Smooth muscle cell (in vitro differentiated cells): ENCODE data around the gene MINAR2. TPM values are rescaled to one million over a fixed set of nuclear protein-coding genes. Genes with fewer than 3 reads are reported as not detected.

Source experiments
- DNase-seq: peaks from one replicate; lab custom pipeline; 2025; ENCODE audit not compliant: unreplicated experiment; lab: John Stamatoyannopoulos, UW
- H2AFZ ChIP-seq: fragments of 200-600 bp; sonication (generic); 2 replicates; pipeline ENCODE4 v1.6.0; 2016; ENCODE audit warnings: antibody characterized with exemption, low read depth, mild to moderate bottlenecking
- H3F3A ChIP-seq: fragments of 200-600 bp; sonication (generic); 2 replicates; pipeline ENCODE4 v1.6.0; 2017; ENCODE audit warnings: antibody characterized with exemption, low read depth
- H3K27ac ChIP-seq: fragments of 200-600 bp; sonication (generic); 2 replicates; pipeline ENCODE4 v1.5.1; 2016; ENCODE audit warnings: low read depth, mild to moderate bottlenecking
- H3K27me3 ChIP-seq: fragments of 200-600 bp; sonication (generic); 2 replicates; pipeline ENCODE4 v1.6.1; 2016; ENCODE audit warnings: low read depth, mild to moderate bottlenecking
- H3K36me3 ChIP-seq: fragments of 200-600 bp; sonication (generic); 2 replicates; pipeline ENCODE4 v1.5.1; 2016; ENCODE audit warnings: low read depth
- H3K4me1 ChIP-seq: fragments of 200-600 bp; sonication (generic); 2 replicates; pipeline ENCODE4 v1.5.1; 2016; ENCODE audit warnings: low read depth
- H3K4me2 ChIP-seq: fragments of 200-600 bp; sonication (generic); 2 replicates; pipeline ENCODE4 v1.6.0; 2016; ENCODE audit warnings: mild to moderate bottlenecking
- H3K4me3 ChIP-seq: fragments of 200-600 bp; sonication (generic); 2 replicates; pipeline ENCODE4 v1.5.1; 2016; ENCODE audit warnings: mild to moderate bottlenecking
- H3K79me2 ChIP-seq: fragments of 200-600 bp; sonication (generic); 2 replicates; pipeline ENCODE4 v1.6.0; 2016; ENCODE audit warnings: low read depth, mild to moderate bottlenecking
- H3K9ac ChIP-seq: fragments of 200-600 bp; sonication (generic); 2 replicates; pipeline ENCODE4 v1.6.0; 2016; ENCODE audit warnings: low read depth
- H3K9me3 ChIP-seq: fragments of 200-600 bp; sonication (generic); replicated peaks from 2 replicates; pipeline ENCODE4 v1.5.1; 2016; ENCODE audit warnings: low read depth
- H4K20me1 ChIP-seq: fragments of 200-600 bp; sonication (generic); 2 replicates; pipeline ENCODE4 v1.6.0; 2016; ENCODE audit warnings: low read depth
- CTCF ChIP-seq: fragments of 200-600 bp; sonication (generic); IDR thresholded peaks from 2 replicates; pipeline ENCODE4 v1.5.1; 2017; ENCODE audit warnings: borderline replicate concordance, mild to moderate bottlenecking, antibody characterized with exemption; ENCODE audit not compliant: insufficient read depth, poor library complexity, severe bottlenecking
- WGBS: methylation state at CpG from one replicate; pipeline ENCODE4 v1.1.7; 2016; ENCODE audit warnings: low lambda C conversion rate; 5-methylcytosine and 5-hydroxymethylcytosine counted together
- polyA plus RNA-seq: library from polyadenylated mRNA; unstranded; fragments of >200 nt; fragmentation: Nextera tagmentation; extraction: Ambion mirVana; gene quantifications from 2 replicates; pipeline ENCODE4 v1.2.1, GENCODE V29; 2016
- total RNA-seq: library from RNA; depleted of rRNA; stranded (reverse); fragments of >200 nt; gene quantifications from 2 replicates; pipeline ENCODE4 v1.2.3, GENCODE V29; 2014

MINAR2 gene
- total and polyA plus RNA-seq, 2 experiments from 2014 or later, result not detected

- DNase-seq, result no peak
- no peaks in the 10 kb centered on the region for H3K79me2 ChIP-seq
- H3F3A ChIP-seq, result no peaks in the 10 kb centered on the region
- TF ChIP-seq CTCF, result no peak
- no peaks in the 10 kb centered on the region for H3K9me3 ChIP-seq
- no peak overlapping the region for H3K4me2 ChIP-seq
- no peaks in the 10 kb centered on the region for H3K36me3 ChIP-seq
- no peaks in the 10 kb centered on the region for H4K20me1 ChIP-seq
- H3K4me3 ChIP-seq, result no peak overlapping the region
- WGBS, result 83% methylated on average over 5 of the region's 5 CpGs
- H3K27ac ChIP-seq, result no peak overlapping the region
- H3K4me1 ChIP-seq, result no peaks in the 10 kb centered on the region
- no peaks in the 10 kb centered on the region for H3K27me3 ChIP-seq
- no peak overlapping the region for H2AFZ ChIP-seq
- H3K9ac ChIP-seq, result no peak overlapping the region
These were observed 31.2 kb upstream of the MINAR2 start for GRCh38 chr5:129716651-129717050.

GRCh38 chr5:129717751-129718310 is 30.1 kb upstream of the MINAR2 start:
- Histone ChIP-seq H3K36me3 (no peaks in the 10 kb centered on the region), H3K27ac (no peak overlapping the region), H3K4me3 (no peak overlapping the region), H4K20me1 (no peaks in the 10 kb centered on the region), H3K9me3 (no peaks in the 10 kb centered on the region), H3K27me3 (no peaks in the 10 kb centered on the region), H2AFZ (no peak overlapping the region), H3K4me1 (no peaks in the 10 kb centered on the region), H3K4me2 (no peak overlapping the region), H3K79me2 (no peaks in the 10 kb centered on the region), H3K9ac (no peak overlapping the region), H3F3A (no peaks in the 10 kb centered on the region)
- no peak for TF ChIP-seq CTCF
- DNase-seq, result no peak

- WGBS, result 100% methylated on average over 1 of the region's 1 CpG
- H3K27me3 ChIP-seq, result no peaks in the 10 kb centered on the region
- no peak overlapping the region for H3K27ac ChIP-seq
- no peaks in the 10 kb centered on the region for H3K79me2 ChIP-seq
- no peak overlapping the region for H3K4me3 ChIP-seq
- no peaks in the 10 kb centered on the region for H4K20me1 ChIP-seq
- H3K9ac ChIP-seq, result no peak overlapping the region
- H3K4me2 ChIP-seq, result no peak overlapping the region
- no peak overlapping the region for H2AFZ ChIP-seq
- H3F3A ChIP-seq, result no peaks in the 10 kb centered on the region
- H3K9me3 ChIP-seq, result no peaks in the 10 kb centered on the region
- no peaks in the 10 kb centered on the region for H3K36me3 ChIP-seq
- no peaks in the 10 kb centered on the region for H3K4me1 ChIP-seq
- no peak for TF ChIP-seq CTCF
- DNase-seq, result no peak
These were observed 29.3 kb upstream of the MINAR2 start for GRCh38 chr5:129718471-129719090.

GRCh38 chr5:129724222-129724621 is 23.7 kb upstream of the MINAR2 start:
- Histone ChIP-seq H2AFZ (no peak overlapping the region), H3K9ac (no peak overlapping the region)
- 23% methylated on average over 2 of the region's 2 CpGs for WGBS

More at GRCh38 chr5:129724222-129724621, 23.7 kb upstream of the MINAR2 start:
- no peak for DNase-seq
- Histone ChIP-seq H3K9me3 (no peaks in the 10 kb centered on the region), H3K27me3 (no peaks in the 10 kb centered on the region), H3K4me1 (peaks cover 9% of the 10 kb centered on the region), H3K36me3 (no peaks in the 10 kb centered on the region), H3K27ac (no peak overlapping the region), H3K79me2 (no peaks in the 10 kb centered on the region), H3K4me3 (no peak overlapping the region), H3F3A (no peaks in the 10 kb centered on the region), H3K4me2 (no peak overlapping the region), H4K20me1 (no peaks in the 10 kb centered on the region)
- no peak for TF ChIP-seq CTCF
